Large intestine (tissue), 3 donors: ENCODE data around the gene CAPSL. TPM values are rescaled to one million over a fixed set of nuclear protein-coding genes. Genes with fewer than 3 reads are reported as not detected.

ENCODE experiments used
- DNase-seq, 2 donors: peaks; one replicate each; pipeline versions ENCODE4 v3.0.0 to v3.0.0-alpha.2; 2013
- H3K27ac ChIP-seq: one replicate; pipeline ENCODE4 v1.5.1; 2013; ENCODE audit warnings: low read length
- H3K27me3 ChIP-seq: 2 replicates; pipeline ENCODE4 v1.6.1; 2013; ENCODE audit warnings: low read length; ENCODE audit not compliant: control insufficient read depth, insufficient read depth
- H3K36me3 ChIP-seq: 2 replicates; pipeline ENCODE4 v1.6.1; 2013; ENCODE audit warnings: low read length; ENCODE audit not compliant: control insufficient read depth, insufficient read depth
- H3K4me1 ChIP-seq: one replicate; pipeline ENCODE4 v1.6.1; 2013; ENCODE audit warnings: low read length; ENCODE audit not compliant: control insufficient read depth, insufficient read depth
- H3K4me3 ChIP-seq: one replicate; pipeline ENCODE4 v1.5.1; 2013; ENCODE audit warnings: low read length
- H3K9me3 ChIP-seq: one replicate; pipeline ENCODE4 v1.6.1; 2013; ENCODE audit warnings: mild to moderate bottlenecking, low read depth, low read length, moderate library complexity; ENCODE audit not compliant: control insufficient read depth
- WGBS: methylation state at CpG from one replicate; pipeline ENCODE4 v1.1.5; 2013; ENCODE audit warnings: low lambda C conversion rate; ENCODE audit not compliant: insufficient coverage; 5-methylcytosine and 5-hydroxymethylcytosine counted together
- polyA plus RNA-seq: library from polyadenylated mRNA; unstranded; fragments of 120-200 nt; gene quantifications from one replicate; pipeline ENCODE4 v1.2.1, GENCODE V29; 2013

Gene CAPSL
- polyA plus RNA-seq, 1 donor, result 0.25 TPM

DNA sequence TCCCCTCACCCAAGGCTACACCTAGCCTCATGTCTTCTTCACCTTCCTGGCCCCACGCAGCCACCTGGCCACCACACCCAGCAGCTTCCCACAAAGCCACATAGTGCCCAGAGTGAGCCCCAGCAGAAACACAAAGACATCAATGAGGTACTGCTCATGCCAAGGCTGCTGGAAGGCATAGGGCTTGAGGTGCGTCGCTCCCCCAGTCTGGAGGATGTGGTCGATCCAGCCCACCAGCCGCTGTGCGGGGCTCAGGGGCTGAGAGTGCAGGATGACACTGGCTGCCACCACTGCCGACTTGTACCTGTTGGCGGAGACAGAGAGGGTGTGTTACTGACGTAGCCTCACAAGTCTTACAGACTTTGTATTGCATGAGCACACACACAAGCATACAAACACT is 15.8 kb upstream of the CAPSL start:
- no peak overlapping the region for H3K4me3 ChIP-seq
- H3K27ac ChIP-seq, result no peak overlapping the region
- H3K36me3 ChIP-seq, result peaks cover 31% of the 10 kb centered on the region
- no peaks in the 10 kb centered on the region for H3K4me1 ChIP-seq
- WGBS, result no CpG with 5 or more reads among the region's 9 CpGs
- DNase-seq, result no peak
- H3K9me3 ChIP-seq, result no peaks in the 10 kb centered on the region
- H3K27me3 ChIP-seq, result no peaks in the 10 kb centered on the region

DNA sequence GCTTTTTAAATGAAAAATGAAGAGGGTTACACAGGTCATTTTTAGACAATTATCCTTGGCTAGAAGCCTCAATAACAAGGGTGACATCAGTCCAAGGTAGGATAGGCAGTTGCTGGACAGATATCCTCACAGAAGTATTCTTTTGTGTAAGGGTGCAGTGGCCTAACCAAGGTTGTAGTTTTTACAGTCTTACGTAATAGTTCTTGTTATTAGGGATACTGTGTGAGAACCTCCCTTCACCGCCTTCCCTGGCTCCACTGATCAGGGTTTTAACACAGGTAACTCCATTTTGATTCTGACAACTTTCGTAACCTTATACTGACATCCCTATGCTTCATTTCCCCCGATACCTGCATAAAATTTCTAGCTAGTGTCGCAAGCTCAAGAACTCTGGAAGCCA is 8.7 kb upstream of the CAPSL start:
- Histone ChIP-seq H3K4me1 (no peaks in the 10 kb centered on the region), H3K27ac (no peak overlapping the region), H3K36me3 (no peaks in the 10 kb centered on the region), H3K9me3 (no peaks in the 10 kb centered on the region), H3K4me3 (no peak overlapping the region), H3K27me3 (no peaks in the 10 kb centered on the region)
- WGBS, result 90% methylated on average over 2 of the region's 5 CpGs
- DNase-seq, result no peak

DNA sequence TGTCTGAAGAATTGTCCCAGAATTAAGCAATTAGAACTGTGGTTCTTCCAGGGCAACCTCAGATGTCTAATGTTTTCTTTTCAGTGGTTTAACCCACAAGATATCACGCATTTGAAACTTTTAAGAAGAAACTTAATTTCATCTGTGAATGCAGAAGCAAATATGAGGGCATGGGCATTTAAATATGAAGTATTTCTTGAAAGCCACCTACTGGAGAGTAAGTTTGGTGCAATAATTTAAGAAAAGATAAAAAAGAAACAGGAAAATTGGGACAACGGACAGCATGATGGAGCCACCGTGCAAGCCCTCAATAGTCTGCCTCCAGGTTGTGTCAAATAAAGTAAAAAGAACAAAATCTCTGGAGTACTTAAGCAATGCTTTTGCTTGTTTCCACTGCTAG is 1.2 kb upstream of the CAPSL start:
- H3K4me1 ChIP-seq, result no peaks in the 10 kb centered on the region
- no peak overlapping the region for H3K4me3 ChIP-seq
- no peaks in the 10 kb centered on the region for H3K9me3 ChIP-seq
- H3K36me3 ChIP-seq, result no peaks in the 10 kb centered on the region
- DNase-seq, result no peak
- WGBS, result 100% methylated on average over 1 of the region's 3 CpGs
- H3K27ac ChIP-seq, result no peak overlapping the region
- H3K27me3 ChIP-seq, result no peaks in the 10 kb centered on the region

DNA sequence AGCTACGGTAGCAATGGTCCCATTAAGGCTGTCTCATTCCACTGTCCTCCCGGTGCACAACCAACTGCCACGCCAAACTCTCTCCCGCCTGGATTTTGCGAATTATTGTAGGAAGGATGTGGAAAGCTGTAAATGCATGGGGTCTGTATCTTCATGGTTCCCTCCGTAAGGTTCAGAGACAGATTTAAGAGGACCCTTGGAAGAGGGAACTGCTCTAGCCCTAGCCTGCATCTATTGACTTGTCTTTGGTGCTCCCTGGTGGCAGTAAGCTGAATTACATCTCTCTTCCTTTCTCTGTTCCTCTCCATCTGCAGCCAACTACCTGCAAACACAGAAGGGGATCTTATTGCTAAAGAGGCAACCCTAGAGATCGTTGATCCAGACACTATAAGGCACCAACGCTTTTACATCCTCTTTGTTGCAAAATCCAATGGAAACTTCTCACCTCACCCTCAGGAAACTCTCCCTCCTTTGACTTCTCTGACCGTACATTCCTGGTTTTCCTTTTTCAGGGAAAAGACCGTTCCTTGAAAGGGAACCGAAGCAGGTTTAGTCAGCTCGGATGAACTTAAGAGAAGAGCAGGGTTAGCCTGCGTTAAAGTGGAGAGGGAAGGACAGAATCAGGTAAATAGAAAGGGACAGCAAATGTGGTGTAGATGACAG is 11.9 kb downstream of the CAPSL start:
- H3K36me3 ChIP-seq, result no peaks in the 10 kb centered on the region
- DNase-seq, result peak; percentile 14 to 51
- no peaks in the 10 kb centered on the region for H3K9me3 ChIP-seq
- peaks cover 30% of the 10 kb centered on the region for H3K27me3 ChIP-seq
- peaks cover 3% of the 10 kb centered on the region for H3K4me1 ChIP-seq
- whole genome bisulfite sequencing, result 57% methylated on average over 2 of the region's 13 CpGs
- no peak overlapping the region for H3K27ac ChIP-seq
- no peak overlapping the region for H3K4me3 ChIP-seq

DNA sequence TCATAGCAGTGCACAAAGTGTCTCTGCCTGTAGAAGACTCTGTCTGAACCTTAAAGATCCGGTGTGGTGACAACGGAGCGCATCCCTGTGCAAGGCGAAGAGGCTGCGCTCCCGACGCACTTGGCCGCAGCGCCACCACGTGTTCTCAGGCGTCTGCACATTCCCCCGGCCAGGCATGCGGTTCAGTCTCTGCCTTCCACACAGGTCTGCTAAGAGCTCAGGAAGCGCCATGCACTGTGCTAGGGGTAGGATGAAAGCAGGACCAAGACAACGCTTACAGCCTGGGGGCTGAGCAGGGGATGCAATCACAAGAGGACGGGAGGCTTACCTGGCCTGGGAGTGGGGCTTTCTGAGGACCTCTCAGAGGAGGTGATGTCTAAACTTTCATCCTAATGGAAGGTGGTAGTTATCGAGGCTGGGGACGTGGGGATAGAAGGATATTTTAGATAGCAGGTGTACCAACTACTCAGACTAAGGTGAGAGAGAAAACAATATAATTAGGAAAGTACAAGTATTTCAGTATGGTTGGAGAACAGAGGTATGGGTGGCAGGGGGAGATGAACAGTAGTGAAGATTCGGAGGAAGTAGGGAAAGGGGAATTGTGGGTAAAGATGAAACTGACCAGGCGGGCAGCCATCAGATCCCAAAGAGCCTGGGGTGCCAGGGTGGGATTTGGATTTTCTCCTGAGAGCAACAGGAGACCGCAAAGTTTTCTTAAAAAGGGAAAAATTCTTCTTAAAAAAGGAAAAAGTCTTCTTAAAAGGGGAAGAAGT is 13.3 kb downstream of the CAPSL start:
- H3K4me1 ChIP-seq, result peaks cover 3% of the 10 kb centered on the region
- H3K9me3 ChIP-seq, result no peaks in the 10 kb centered on the region
- peaks cover 30% of the 10 kb centered on the region for H3K27me3 ChIP-seq
- H3K36me3 ChIP-seq, result no peaks in the 10 kb centered on the region
- H3K27ac ChIP-seq, result no peak overlapping the region
- peak; percentile 43 to 54 for DNase-seq
- H3K4me3 ChIP-seq, result no peak overlapping the region
- WGBS, result 64% methylated on average over 4 of the region's 21 CpGs

DNA sequence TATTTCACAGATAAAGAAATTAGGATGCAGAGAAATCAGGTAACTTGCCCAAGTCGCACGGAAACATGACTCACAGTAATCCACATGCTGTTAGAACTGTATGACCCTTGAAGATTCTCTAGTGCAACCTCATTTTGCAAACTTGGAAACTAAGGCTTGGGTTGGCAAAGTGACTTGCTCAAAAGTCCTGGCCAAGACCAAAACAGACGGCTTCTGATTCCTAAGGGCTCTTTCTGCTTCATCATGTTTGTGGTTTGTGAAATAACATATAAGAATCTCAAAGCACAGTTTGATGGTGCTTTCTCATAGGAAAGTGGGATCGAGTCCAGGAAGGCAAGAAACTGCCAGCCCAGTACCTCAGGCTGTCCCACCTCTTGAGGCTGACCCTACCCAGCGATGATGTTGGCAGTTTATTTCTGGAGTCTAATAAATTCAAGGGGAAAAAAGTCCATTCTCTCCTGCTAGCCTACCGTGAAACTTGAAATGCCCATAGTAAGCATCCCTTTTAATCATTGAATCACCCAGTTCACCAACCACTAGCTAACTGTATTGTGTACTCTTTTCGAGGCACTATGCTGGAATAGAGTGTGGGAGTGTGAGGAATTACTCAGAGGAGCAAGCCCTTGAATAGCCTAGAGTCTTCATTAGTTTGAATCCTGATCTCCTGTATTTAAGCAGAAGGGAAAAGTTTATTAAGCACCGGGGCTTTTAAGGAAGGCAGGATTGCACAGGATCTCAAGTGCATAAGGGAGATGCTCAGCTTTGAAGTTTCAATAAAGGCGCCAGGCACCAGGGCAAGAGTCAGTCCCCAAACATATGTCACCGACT is 14.1 kb downstream of the CAPSL start:
- H3K4me3 ChIP-seq, result no peak overlapping the region
- no CpG with 5 or more reads among the region's 10 CpGs for WGBS
- no peaks in the 10 kb centered on the region for H3K9me3 ChIP-seq
- DNase-seq, result no peak
- H3K27ac ChIP-seq, result no peak overlapping the region
- H3K27me3 ChIP-seq, result peaks cover 30% of the 10 kb centered on the region
- peaks cover 3% of the 10 kb centered on the region for H3K4me1 ChIP-seq
- H3K36me3 ChIP-seq, result no peaks in the 10 kb centered on the region

DNA sequence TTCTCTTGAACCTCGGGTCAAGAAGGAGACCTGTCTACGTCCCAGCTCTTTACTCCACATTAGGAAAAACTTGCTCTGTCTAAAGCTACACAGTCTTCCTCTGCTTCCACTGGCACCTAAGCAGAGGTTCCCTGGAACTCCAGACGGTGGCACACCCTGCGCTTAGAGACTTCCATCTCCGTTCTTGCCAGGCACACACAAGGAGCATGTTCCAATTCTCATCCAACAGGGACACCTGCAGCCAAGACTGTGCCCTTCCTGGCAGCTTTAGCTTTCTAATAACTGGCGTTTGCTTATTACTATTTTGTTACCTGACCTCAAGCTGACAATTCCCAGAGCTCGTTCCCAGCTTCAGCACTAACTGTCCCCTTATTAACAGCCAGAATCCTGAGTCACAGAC is 16.0 kb downstream of the CAPSL start:
- no peak overlapping the region for H3K4me3 ChIP-seq
- peaks cover 3% of the 10 kb centered on the region for H3K4me1 ChIP-seq
- no peak for DNase-seq
- no peaks in the 10 kb centered on the region for H3K9me3 ChIP-seq
- peaks cover 30% of the 10 kb centered on the region for H3K27me3 ChIP-seq
- H3K36me3 ChIP-seq, result no peaks in the 10 kb centered on the region
- 83% methylated on average over 2 of the region's 7 CpGs for WGBS
- no peak overlapping the region for H3K27ac ChIP-seq

DNA sequence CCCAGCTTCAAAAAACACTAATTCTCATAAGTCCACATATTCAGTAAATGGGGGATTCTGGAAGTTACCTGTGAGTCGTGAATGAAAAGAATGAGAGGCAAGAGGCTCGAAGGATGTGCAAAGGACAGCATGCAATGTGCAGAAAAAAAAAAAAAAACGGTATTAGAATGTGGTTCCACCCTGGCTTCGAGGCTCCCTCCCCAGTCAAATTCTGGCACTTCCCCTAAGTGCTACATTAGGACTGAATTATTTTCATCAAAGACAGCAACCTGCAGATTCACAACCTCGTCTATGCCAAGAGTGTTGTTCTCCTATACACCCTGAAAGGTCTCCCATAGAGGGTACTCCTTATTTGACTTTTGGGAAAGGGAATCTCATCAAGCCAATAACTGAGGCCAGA is 16.5 kb downstream of the CAPSL start:
- Histone ChIP-seq H3K36me3 (no peaks in the 10 kb centered on the region), H3K9me3 (no peaks in the 10 kb centered on the region), H3K4me3 (no peak overlapping the region), H3K27me3 (peaks cover 29% of the 10 kb centered on the region), H3K27ac (no peak overlapping the region), H3K4me1 (peaks cover 3% of the 10 kb centered on the region)
- WGBS, result no CpG with 5 or more reads among the region's 5 CpGs
- no peak for DNase-seq

DNA sequence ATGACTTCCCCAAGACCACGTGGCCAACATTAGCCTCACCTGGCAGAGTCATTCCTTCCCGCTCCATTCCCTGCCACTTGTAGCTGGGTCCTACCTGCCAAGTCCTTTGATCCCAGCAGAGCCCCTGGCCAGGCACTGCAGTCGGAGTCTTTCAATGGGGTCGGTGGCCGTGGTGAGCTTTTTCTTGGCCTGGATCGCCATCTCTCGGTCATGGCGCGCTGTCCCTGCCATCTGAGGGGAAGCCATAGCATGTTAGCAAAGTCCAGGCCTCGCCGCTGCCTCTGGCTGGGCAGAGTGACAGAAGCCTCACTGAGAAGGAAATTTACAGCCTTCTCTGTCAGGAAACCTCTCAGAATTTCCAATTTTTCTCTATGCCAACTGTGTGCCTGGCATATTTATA is 17.5 kb downstream of the CAPSL start:
- H3K36me3 ChIP-seq, result no peaks in the 10 kb centered on the region
- no peaks in the 10 kb centered on the region for H3K9me3 ChIP-seq
- peaks cover 3% of the 10 kb centered on the region for H3K4me1 ChIP-seq
- no peak overlapping the region for H3K27ac ChIP-seq
- H3K4me3 ChIP-seq, result no peak overlapping the region
- peaks cover 23% of the 10 kb centered on the region for H3K27me3 ChIP-seq
- no peak for DNase-seq
- 70% methylated on average over 2 of the region's 11 CpGs for WGBS

DNA sequence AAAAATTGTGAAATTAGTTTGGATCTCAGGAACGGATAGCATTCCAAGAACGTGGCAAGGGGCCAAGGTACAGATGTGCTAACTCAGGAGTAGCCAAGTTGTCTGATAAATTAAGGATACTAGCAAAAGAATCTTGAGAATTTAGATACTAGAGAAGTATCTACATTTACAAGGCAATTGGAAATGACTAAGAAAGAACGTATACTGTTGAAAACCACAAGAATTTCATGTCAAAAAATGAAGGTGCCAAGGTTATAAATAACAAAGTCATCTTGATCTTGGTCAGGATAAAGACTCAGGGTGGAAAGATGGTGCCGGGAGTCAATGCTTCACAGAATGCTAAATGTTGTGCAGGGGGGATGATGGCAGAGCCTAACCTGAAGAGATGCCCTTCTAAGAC is 19.2 kb downstream of the CAPSL start:
- Histone ChIP-seq H3K4me3 (no peak overlapping the region), H3K9me3 (no peaks in the 10 kb centered on the region), H3K36me3 (no peaks in the 10 kb centered on the region), H3K27ac (no peak overlapping the region), H3K4me1 (no peaks in the 10 kb centered on the region), H3K27me3 (peaks cover 9% of the 10 kb centered on the region)
- no peak for DNase-seq
- WGBS, result 93% methylated on average over 3 of the region's 4 CpGs
